ENCODE results near the gene ZFHX3.

The ZFHX3 gene

DNA sequence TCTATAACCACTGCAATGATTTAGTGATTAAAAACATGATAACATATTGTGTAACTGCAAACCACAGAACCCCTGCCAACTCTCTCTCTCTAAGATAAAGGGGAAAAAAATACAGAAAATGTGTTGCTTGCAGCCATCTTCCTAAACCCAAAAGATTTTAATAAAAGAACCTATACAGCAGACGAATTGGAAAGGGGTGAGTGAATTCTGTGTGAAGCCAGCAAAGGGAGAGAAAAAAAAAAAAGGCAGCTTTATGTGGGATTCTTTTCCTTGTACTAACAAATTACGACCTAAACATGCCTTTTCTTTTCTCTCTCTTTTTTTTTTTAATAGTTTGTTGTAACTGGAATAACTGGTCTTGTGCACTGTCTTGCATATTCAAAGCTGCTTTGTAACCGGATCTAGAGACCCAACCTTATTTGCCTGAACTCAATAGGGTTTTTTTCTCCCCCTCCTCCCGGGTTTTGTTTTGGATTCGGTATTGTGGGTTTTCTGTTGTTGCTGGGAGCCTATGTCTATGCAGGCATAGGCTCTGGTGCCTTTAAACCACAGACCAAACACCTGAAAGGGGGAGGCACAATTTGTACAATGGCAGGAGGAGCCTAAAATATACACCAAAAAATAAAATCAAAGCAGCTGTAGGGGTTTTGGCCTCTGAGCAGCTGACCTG is 7.0 kb upstream of the ZFHX3 start:
- no peak for DNase-seq

DNA sequence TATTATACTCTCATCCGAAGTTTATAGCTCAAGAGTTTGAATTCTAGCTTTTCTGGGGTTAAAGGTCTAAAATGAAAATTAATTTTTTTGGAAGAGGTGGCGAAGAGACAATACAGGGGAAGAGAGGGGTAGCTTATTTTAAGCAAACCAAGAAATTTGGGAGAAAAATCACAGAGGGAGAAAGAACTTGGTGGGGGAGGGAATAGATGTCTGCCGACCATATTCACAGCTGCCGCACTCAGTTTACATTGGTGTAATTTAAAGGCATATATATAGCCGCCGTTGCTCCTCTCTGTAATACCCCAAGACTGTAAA is 6.5 kb upstream of the ZFHX3 start:
- no peak for DNase-seq

DNA sequence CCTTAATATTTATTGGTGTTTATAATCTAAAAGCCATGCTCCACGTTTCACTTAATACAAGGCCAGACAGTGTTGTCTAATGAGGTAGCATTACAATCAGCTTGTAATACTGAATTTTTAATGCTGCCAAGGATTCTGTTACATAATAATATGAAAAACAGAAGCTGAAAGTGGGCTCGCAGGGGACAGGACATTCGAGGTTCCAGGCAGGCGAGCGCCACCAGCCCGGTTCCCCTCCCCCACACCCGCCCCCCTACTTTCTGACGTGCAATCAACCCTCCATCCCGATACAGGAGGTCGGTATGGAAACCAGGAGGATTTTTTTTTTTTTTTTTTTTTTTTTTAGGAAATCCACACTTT is 6.2 kb upstream of the ZFHX3 start:
- DNase-seq = no peak

DNA sequence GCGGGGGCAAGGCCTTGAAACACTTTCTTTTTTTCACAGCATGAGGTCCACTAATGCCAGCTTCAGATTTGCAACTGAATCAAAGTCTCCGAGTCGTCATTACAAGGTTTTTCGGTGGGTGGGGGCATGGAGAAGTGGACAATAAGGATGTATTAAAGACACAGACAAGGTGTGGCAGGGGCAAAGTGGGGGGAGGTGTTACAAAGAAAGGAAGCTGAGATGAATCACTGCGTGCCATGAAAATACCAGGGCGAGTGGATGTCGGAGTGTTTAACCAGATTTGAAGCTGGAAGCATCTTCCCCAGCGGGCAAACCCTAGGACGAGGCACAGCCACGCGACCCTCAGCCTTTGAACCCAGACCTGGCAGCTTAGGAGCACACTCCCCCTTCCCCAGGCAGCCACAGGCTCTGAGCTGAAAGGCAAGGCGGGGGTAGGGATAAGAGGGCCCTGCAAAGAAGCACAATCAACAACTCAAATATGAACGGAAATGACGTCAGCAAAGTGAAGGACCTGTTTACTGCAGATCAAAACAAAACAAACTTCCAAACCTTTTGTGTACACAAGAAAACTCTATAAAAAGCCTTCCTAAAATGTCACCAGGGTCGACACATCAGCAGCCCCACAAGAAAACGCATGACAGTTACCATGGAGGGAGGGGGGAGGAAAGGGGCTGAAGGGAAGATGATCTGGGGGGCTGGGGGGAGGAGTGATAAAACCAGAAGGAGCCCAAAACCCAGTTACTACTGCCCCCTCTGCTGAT is 5.6 kb upstream of the ZFHX3 start:
- DNase-seq = no peak

DNA sequence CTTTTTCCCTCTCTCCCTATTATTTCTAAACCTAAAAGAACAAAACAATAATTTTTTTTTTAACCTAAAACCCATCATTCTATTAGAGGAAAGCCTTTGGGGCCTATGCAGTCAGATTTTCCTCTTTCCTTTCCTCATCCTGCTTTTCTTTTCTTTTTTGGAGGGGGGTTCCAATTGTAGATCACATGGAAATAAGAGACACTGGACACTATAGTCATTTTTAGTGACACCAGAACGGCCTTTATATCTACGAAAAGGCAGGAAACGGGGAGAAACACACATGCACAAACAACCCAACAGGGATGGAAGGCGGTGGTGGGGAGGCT is 5.1 kb upstream of the ZFHX3 start:
- DNase-seq = no peak

DNA sequence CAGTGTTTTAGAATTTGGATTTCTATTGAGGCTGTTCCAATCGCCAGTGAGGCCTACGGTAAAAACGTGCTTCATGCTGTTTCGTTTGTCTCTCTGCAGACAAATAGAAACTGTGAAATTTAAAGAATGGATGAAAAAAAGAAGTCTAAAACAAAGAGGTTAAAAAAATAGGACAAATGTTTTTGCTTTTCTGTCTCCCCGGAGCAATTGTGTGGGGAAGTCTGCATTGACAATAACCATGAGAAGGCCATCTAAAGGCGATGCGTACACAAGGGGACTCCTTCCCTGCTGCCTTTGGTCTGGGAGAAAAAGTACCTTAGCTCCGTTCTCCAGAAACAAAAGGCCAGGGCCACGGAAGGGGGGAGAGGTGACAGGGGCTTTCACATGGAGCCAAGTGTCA is 4.6 kb upstream of the ZFHX3 start:
- DNase-seq = no peak

DNA sequence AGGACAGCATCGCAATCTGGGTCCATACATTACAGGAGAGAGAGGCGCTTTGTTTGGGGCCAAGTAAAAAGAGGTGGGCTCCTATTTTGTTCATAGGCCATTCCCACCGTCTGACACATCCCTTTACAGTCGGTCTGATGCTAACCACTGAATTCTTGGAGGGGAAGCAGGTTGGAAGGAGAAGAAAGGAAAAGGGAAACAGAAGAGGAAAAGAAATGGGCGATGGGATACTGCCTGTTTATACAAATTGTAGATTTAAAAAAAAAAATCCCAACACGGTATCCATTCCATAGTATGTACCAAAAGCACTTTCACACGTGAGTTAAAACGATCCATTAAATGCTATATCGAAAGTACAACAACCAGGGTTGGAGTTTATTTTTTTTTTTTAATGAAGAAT is 4.0 kb upstream of the ZFHX3 start:
- DNase-seq = no peak

DNA sequence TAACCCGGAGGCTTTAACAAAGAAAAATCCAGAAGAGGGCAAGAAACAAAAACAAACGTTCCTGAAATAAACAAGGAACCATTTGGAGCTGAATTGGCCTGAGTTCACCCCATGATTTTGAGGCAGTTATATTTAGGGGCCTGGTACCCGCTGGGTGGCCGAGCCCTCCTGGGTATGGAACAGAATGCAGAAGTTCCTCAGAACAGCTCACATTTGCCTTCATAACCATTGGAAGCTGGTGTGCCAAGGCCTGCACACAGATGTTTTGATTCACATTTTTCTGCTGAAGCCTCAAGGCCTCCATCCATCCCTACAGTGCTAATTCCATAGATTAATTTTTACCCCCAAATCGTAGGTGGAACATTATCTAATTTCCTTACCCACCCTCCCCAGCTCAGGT is 3.3 kb upstream of the ZFHX3 start:
- no peak for DNase-seq

DNA sequence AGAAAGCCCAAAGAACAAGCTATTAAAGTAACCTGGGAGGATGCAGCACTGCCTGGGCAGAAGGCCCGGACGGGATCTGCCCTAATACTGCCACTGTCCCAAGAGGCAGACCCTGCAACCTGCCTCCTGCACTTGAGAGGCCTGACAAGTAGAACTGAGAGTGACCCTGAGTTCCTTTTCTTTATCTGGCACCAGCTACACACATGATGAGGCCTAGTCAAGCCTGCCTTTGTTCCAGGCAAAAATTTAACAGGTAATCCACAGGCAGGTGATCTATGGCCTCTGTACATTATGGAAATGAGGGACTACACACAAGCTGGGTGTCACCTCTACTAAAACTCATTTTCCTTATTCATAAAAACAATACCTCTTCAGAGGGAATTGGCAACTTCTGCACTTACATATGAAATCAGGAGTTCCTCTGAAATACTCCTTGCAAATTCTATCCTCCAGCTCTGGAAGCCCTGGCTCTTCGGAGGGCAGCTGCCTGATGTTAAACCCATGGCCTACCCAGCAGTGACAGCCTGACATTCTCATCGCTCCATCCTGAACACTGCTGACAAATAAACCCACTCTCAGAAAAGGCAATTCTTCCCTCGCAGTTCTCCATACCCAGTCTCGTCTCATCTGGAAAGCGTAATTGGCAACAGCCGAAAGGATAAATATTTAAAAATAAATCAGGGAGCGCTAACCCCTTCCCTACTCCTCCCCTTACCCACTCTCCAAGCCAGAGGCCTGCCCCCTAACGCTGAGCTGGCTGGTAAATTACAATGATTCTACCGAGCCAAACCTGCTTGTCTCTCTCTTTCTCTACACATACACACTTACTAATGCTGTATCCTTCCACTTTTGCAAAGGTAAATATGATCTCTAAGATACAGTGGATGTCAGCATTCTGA is 2.5 kb upstream of the ZFHX3 start:
- no peak for DNase-seq

DNA sequence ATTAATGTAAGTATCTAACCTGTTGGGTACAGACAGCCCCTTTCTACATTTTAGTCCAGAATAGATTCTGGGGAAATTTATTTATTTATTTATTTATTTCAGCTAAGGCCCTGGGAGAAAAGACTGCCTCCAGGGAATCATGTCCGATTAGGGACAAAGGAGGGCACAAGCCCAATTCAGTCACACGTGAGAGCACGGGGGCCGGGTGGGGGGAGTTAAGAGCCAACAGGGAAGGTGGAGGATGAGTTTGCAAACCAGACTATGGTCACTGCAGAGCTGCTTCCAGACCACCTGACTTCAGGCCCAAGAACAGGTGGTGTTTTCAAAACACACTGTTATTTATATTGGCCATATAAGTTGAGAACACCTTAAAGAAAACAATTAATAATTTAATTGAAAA is 1.6 kb upstream of the ZFHX3 start:
- DNase-seq = no peak

DNA sequence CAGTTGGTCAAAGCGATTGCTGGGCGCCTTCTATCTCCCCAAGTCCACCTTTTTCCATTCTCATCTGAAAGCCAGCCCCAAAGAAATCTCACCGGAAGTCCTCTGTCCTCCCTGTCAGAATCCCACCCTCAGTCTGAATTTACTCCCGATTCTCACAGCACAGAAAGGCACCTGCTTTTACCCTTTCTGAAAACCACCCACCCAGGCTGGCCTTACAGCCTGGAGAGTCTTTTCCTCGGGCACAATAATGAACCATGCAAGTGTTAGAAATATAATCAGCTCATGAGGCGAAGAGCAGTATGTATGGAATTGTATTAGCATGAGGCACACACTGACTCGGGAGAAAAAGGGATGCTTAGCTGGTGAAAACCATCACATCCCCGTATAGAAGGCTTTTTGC is 1.2 kb upstream of the ZFHX3 start:
- no peak for DNase-seq

DNA sequence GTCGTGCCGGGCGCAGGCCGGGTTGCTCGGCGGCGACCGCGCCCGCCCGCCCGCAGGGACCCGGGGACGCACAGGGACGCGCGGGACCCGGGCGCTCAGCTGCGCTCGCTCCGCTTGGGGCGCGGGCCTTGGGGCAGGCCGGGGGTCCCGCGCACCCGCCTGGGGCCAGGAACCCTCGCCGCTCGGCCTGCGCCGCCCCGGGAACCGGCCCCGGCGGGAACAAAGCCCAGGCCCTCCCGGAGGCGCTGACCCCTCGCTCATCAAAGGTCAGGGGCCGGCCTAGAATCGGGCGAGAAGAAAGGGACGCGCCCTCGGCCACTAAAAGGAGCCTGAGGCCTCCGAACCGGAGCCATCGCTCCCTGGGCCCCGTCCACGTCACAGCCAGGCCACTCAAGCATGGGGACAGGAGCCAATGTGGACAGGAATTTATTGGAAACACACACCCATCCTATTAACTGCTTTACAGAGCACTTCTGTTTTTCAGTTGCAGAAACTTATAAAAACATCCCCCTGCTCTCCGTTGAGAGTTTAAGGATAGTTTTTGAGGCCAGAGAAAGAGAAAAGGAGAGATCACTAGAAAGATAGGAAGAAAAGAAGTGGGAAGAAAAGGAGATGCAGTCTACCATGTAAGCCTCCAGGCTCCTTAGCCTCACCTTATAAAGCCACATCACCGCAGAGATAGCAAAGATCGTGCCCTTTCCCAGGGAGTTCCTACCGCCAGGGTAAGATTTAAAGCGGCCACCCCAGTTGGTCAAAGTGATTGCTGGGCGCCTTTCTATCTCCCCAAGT is 558 bp upstream of the ZFHX3 start:
- no peak for DNase-seq

DNA sequence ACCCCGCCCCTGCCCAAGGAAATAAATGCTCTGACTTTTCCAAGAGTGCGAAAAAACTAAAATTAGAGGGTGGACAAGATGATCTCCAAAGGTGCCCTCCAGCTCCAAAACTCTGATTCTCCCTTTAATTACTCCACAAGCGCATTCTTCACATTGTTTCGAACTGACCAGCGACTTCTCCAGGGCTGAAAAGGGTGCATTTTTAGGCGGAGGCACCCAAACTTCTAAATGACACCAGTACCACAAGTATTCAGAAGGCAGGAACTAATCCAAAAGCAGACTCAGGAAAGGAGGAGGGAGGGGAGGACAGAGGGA is 750 bp downstream of the ZFHX3 start:
- no peak for DNase-seq

DNA sequence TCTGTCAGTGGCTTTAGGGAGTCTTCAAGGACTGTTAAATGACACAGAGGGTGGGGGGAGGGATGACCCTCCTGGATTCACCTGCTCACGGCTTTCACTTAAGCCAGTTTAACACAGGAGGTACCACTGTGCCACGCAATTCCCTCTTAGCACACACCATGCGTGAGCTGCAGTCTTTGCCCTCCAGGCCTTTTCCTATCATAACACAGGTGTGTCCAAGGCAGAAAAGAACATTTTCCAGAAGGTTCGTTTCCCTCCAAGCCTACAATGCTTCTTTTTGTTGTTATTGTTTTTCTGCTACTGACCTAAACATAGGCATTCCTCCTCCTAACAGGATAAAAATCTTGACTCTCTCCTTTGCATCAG is 1.1 kb downstream of the ZFHX3 start:
- no peak for DNase-seq

DNA sequence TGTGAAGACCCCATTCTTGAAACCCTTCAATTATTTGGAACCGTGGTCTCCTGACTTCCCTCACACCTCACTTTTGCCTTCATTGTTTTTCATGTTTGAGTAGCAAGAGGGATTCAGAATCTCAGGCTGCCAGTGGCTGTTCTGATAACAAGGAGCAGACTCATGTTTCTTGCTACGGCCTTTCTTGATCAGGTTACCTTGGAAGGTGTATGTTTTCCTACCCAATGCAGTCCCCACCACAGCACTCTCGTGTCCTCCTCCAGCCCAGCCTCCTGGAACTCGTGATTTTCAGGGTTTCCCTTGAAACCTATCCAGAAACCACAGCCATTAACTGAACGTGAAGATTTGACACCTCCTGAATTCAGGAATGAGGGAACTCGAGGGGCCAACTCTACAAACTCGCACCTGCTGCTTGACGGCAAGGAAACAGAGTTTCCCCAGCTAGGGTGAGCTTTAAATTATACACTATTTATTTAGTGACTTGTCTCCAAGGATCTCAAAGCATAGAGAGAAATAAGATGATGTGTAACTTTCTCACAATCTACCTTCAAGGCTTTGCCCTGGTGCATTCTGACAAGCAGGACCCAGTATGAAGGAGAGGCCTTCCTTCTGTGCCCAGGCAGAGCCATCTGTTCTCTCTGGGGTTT is 1.6 kb downstream of the ZFHX3 start:
- DNase-seq = no peak

DNA sequence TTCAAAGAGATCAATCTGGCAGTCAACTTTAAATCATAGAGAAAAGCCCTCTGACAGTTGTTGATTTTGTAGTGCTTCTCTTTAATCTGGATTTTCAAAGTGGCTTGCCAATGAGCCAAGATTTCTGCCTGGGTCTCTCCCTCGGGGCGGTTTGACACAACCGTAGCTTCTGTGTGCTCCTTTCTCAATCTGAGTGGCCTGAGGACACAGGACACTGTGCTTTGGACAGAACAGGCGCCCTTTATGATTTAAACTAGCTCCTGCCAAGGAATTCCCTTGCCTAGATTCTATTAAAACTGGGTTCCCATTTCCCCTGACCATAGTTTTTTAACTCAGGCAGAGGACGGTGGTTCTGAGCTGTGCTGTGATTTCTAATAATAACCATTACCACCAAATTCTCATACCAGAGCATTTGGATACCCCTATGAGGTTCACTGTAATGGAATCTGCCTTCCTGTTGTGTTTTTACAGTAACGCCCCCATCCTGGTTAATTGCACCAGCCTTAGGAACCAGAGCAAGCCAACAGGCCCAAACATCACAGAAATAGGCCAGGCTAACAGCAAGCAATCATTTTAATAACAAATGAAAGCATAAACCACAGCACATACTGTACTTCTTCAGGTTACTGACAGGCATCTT is 4.0 kb downstream of the ZFHX3 start:
- DNase-seq = no peak

DNA sequence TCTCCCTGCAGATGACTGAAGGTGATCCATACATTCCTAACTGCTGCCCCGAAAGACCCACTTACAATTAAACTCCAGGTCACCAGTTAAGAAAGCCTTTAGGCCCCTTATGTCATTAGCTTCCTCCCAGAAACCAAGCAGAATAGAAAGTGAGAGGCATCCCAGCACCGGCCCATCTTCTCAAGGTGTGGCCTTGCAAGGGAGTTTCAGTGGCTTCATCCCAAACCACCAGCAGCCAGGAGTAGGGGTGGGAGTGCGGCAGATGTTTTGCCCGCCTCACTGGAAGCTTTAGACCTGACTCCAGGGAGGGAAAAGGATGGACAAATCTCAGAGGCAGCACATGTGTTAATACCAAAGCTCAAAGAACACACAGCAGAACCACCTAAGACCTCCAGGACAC is 5.1 kb downstream of the ZFHX3 start:
- DNase-seq = no peak

DNA sequence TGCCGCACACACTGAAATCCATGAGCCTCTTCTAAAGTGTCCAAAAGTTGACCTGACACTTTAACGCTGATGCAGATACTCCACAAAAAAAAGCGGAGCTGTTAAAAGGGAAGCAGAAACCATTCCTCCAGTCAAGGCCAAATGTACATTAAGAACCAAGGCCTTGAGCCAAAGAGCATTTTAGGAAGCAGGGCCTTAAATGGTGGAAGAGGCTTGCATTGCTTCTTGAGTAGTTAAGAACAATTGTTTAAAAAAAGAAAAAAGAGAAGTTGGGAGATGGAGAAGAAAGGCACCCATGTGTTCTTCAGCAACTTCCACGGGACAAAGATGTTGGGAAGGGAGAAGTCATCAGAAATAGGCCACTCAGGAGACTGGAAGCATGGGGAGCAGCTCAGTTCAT is 6.3 kb downstream of the ZFHX3 start:
- no peak for DNase-seq

DNA sequence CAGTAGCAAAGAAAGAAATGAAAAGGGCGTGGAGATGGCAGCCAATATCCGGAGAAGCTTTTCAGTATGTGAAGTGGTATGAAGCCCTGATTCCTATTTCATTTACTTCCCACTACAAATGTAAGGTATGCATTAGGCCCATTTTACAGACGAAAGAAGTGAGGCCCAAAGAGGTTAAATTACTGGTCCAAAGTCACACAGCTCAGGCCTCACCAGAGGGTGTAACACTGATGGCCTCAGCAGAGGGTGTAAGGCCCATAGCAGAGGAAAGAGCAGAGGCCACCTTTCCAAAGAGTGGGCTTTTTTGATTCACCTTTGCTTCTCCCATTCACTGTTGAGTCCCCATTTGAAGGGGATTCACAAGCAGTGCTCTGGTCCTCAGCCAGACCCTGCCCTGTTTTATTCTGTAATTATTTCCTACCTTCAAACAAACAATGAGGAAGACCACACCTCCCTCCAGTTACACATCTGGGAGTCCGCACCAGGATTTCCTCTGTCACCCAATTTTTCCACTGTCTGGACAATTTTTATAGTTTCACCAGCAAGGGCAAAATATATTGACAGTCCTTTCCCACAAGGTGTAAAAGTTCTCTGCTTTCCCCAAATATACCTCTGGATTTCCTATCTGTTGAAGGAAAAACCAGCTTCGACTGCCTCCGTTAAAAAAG is 7.1 kb downstream of the ZFHX3 start:
- DNase-seq = no peak

DNA sequence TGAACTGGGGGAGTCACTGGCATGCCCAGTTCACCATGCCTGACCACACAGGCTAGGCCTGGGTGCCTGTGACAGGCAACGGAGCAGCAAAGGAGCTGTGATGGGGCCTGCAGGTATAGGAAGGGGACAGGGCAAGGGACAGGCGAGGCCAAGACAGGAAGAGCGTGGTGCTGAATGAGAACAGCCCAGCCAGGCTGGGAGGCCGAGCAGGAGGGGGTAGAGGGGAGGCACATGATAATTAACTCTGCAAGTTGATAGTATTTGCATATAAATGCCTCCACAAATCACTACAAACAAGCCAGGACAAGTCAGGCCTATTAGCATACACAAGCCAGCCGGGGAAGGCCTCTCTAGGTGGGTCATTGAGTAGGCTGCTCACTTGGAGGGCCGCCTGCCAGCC is 7.8 kb downstream of the ZFHX3 start:
- DNase-seq = no peak

DNA sequence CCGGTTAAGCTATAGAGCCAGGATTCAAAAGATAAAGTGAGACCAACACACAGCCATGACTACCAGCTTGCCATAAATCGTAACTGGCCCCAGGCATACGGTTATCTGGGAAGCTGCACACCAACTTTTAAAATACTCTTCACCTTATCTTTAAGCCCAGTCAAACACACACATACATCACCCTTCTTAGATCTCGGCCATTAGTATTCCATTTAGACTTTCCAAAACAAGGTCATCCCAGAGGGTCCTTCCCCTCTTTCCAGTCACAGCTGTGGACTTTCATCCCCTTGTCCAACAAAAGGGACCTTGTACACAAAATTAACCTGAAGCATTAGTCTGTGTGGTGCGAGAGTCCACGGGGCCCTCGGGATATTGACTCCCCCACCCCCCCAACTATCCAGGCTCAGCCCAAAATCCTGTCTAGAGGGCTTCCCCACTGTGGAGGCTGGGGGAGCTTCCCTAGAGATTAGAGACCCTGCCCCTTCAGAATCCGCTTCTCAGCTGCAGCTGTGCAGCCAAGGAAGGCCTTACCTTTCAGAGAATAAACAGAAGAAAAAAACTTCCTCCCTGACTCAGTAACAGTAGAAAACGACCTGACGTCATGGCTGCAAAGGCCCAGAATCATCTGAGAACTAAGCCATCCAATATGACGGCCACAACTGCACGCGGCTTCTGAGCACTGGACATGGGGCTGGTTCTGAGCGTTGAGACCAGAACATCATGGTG is 9.9 kb downstream of the ZFHX3 start:
- no peak for DNase-seq

Data from activated CD4-positive, alpha-beta T cell treated with anti-CD3 and anti-CD28 coated beads for 1 hour (primary cell).